GM23338 (cell line): Measurements from ENCODE around the gene PDE3B.

Source experiments
- CTCF ChIP-seq, 2 experiments: fragments of 200-600 bp in 1 of 2; sonication (generic) in 1 of 2; conservative IDR thresholded peaks; 2 replicates each; pipeline versions ENCODE4 v1.5.1 to v1.6.1; 2016 to 2017; ENCODE audit warnings: antibody characterized with exemption in 2 of 2, low read depth in 2 of 2, mild to moderate bottlenecking in 2 of 2, moderate library complexity in 1 of 2
- EZH2 ChIP-seq: fragments of 200-600 bp; sonication (generic); IDR thresholded peaks from one replicate; pipeline ENCODE4 v1.8.0; 2017; ENCODE audit warnings: antibody characterized with exemption, mild to moderate bottlenecking, low read depth; ENCODE audit not compliant: unreplicated experiment
- EZH2phosphoT487 ChIP-seq: fragments of 200-600 bp; sonication (generic); IDR thresholded peaks from one replicate; pipeline ENCODE4 v1.8.1; 2018; ENCODE audit warnings: antibody characterized with exemption; ENCODE audit not compliant: unreplicated experiment
- POLR2AphosphoS5 ChIP-seq: IDR thresholded peaks from 2 replicates; pipeline ENCODE4 v1.6.1; 2016; ENCODE audit warnings: antibody characterized with exemption, low read depth
- ZNF114 ChIP-seq: fragments of 250-450 bp; sonication (Bioruptor Pico); IDR thresholded peaks from 2 replicates; pipeline ENCODE4 v1.5.0; 2020; ENCODE audit warnings: mild to moderate bottlenecking, moderate library complexity
- ZNF462 ChIP-seq: fragments of 250-450 bp; sonication (Bioruptor Pico); IDR thresholded peaks from 2 replicates; pipeline ENCODE4 v1.5.0; 2020; ENCODE audit warnings: mild to moderate bottlenecking, moderate library complexity
- TF ChIP-seq, protein P1 (sequence below): IDR thresholded peaks from one replicate; pipeline ENCODE4 v1.6.1; 2018; ENCODE audit warnings: antibody characterized with exemption; ENCODE audit not compliant: unreplicated experiment

DNA sequence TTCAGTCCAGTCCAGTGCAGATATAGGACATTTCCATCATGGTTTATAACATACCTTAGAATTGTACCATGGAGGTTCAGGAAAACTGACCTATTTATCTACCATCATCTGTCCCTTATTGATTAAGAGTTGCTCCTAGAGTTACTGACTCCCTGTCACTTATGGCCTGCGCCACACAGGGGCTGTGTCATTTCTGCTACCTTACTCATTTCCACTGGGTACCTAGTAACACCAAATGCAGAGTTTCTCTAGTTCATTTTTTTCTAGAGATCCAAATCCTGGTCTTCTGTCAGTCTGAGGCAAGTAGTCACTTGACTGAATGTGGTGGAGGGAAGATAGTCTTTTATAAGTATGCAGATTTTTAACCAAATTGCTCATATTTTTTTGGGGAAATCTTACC is 59.2 kb downstream of the PDE3B start:
- TF ChIP-seq EZH2 (no peak), ZNF462 (no peak), CTCF (conservative IDR thresholded peaks at IDR 0.05; ENCODE audit: low read depth in 2 of 2) (no peak), POLR2AphosphoS5 (no peak), EZH2phosphoT487 (no peak), ZNF114 (CRISPR knock-in tag) (no peak)
- TF ChIP-seq, protein P1, sequence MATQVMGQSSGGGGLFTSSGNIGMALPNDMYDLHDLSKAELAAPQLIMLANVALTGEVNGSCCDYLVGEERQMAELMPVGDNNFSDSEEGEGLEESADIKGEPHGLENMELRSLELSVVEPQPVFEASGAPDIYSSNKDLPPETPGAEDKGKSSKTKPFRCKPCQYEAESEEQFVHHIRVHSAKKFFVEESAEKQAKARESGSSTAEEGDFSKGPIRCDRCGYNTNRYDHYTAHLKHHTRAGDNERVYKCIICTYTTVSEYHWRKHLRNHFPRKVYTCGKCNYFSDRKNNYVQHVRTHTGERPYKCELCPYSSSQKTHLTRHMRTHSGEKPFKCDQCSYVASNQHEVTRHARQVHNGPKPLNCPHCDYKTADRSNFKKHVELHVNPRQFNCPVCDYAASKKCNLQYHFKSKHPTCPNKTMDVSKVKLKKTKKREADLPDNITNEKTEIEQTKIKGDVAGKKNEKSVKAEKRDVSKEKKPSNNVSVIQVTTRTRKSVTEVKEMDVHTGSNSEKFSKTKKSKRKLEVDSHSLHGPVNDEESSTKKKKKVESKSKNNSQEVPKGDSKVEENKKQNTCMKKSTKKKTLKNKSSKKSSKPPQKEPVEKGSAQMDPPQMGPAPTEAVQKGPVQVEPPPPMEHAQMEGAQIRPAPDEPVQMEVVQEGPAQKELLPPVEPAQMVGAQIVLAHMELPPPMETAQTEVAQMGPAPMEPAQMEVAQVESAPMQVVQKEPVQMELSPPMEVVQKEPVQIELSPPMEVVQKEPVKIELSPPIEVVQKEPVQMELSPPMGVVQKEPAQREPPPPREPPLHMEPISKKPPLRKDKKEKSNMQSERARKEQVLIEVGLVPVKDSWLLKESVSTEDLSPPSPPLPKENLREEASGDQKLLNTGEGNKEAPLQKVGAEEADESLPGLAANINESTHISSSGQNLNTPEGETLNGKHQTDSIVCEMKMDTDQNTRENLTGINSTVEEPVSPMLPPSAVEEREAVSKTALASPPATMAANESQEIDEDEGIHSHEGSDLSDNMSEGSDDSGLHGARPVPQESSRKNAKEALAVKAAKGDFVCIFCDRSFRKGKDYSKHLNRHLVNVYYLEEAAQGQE, result no peak
